Gastroesophageal sphincter (tissue), 4 donors: ENCODE results near the gene LRP1B. TPM values are rescaled to one million over a fixed set of nuclear protein-coding genes. Genes with fewer than 3 reads are reported as not detected.
"Not testable (repeated sequence)": the region's sequence is repeated elsewhere in the genome, so short reads cannot be mapped to it uniquely, and the experiment has no call there.

ENCODE experiments used
- ATAC-seq: fragments of 150-250 bp; one replicate; pipeline ENCODE4 v1.9.1; 2016; ENCODE audit warnings: mild to moderate bottlenecking, moderate library complexity
- H3K27ac ChIP-seq, 4 donors: fragments of 200-600 bp; sonication (generic) in 3 of 4; 1 replicate in 3 of 4; 2 replicates in 1 of 4; pipeline ENCODE4 v1.5.1; 2016 to 2019
- H3K27me3 ChIP-seq: fragments of 200-600 bp; sonication (generic); one replicate; pipeline ENCODE4 v1.5.1; 2019
- H3K36me3 ChIP-seq, 2 donors: fragments of 200-600 bp; sonication (generic); one replicate each; pipeline ENCODE4 v1.5.1; 2019; ENCODE audit warnings: control low read depth in 1 of 2
- H3K4me1 ChIP-seq, 3 donors: fragments of 200-600 bp; sonication (generic); 1 replicate in 2 of 3; 2 replicates in 1 of 3; pipeline ENCODE4 v1.5.1; 2016 to 2019; ENCODE audit warnings: control low read depth in 2 of 3
- H3K4me3 ChIP-seq, 2 donors: fragments of 200-600 bp; sonication (generic); one replicate each; pipeline ENCODE4 v1.5.1; 2019; ENCODE audit warnings: mild to moderate bottlenecking in 1 of 2, moderate library complexity in 1 of 2
- H3K9me3 ChIP-seq, 3 donors: fragments of 200-600 bp; sonication (generic); one replicate each; pipeline ENCODE4 v1.5.1; 2017 to 2019; ENCODE audit warnings: control low read depth in 2 of 3
- CTCF ChIP-seq, 4 experiments: fragments of 200-600 bp in 2 of 4; fragments of 450-650 bp in 2 of 4; sonication (generic) in 1 of 4; IDR thresholded peaks; one replicate each; pipeline ENCODE4 v1.5.1; 2017 to 2019; ENCODE audit warnings: antibody characterized with exemption in 4 of 4, mild to moderate bottlenecking in 2 of 4, moderate library complexity in 2 of 4
- EP300 ChIP-seq: sonication (generic); formaldehyde crosslinking; IDR thresholded peaks from one replicate; pipeline ENCODE4 v1.6.1; 2017; ENCODE audit warnings: antibody characterized with exemption, mild to moderate bottlenecking
- POLR2A ChIP-seq, 2 donors: fragments of 450-650 bp; IDR thresholded peaks; one replicate each; pipeline ENCODE4 v1.6.1; 2017; ENCODE audit warnings: antibody characterized with exemption in 2 of 2, mild to moderate bottlenecking in 2 of 2, moderate library complexity in 1 of 2
- POLR2AphosphoS5 ChIP-seq: sonication (generic); formaldehyde crosslinking; IDR thresholded peaks from one replicate; pipeline ENCODE4 v1.6.1; 2017; ENCODE audit warnings: antibody characterized with exemption
- WGBS, 2 donors: methylation state at CpG; one replicate each; pipeline ENCODE4 v1.1.5; 2018; ENCODE audit warnings: low coverage in 1 of 2; 5-methylcytosine and 5-hydroxymethylcytosine counted together
- total RNA-seq, 4 donors: library from RNA; depleted of rRNA; stranded (reverse); fragments of >200 nt; gene quantifications; one replicate each; pipeline ENCODE4 v1.1.0, GENCODE V29; 2016

Gene LRP1B
- total RNA-seq, 4 donors from 2014 or later = 0.27 to 20.7 (median 3.2) TPM

- Histone ChIP-seq H3K9me3 (no peaks in the 10 kb centered on the region), H3K27ac (no peak overlapping the region), H3K36me3 (no peaks in the 10 kb centered on the region), H3K27me3 (no peaks in the 10 kb centered on the region), H3K4me3 (no peak overlapping the region), H3K4me1 (no peaks in the 10 kb centered on the region)
- no peak for TF ChIP-seq POLR2A (IDR thresholded peaks at IDR 0.05)
- TF ChIP-seq POLR2AphosphoS5 = no peak
- no peak for TF ChIP-seq CTCF (IDR thresholded peaks at IDR 0.05)
- no peak for TF ChIP-seq EP300
- no peak for ATAC-seq
- 77 to 83% methylated on average over 1 of the region's 1 CpG for WGBS, 2 donors
Observed at GRCh38 chr2:140344838-140345237, 1786.0 kb downstream of the LRP1B start.

- ATAC-seq, H3K9me3 ChIP-seq, H3K4me3 ChIP-seq, H3K36me3 ChIP-seq, H3K27ac ChIP-seq, H3K4me1 ChIP-seq, H3K27me3 ChIP-seq: not testable (repeated sequence)
- 72% methylated on average over 1 of the region's 1 CpG; no CpG with 5 or more reads in 1 of the 2 donors for WGBS, 2 donors
Observed at GRCh38 chr2:140344266-140344665, 1786.5 kb downstream of the LRP1B start.

GRCh38 chr2:140338795-140339194 lies 1792.0 kb downstream of the LRP1B start:
- Histone ChIP-seq H3K4me1 (no peaks in the 10 kb centered on the region), H3K36me3 (no peaks in the 10 kb centered on the region), H3K27me3 (no peaks in the 10 kb centered on the region), H3K4me3 (no peak overlapping the region), H3K27ac (no peak overlapping the region), H3K9me3 (no peaks in the 10 kb centered on the region)
- ATAC-seq = no peak
- TF ChIP-seq EP300 (no peak), POLR2A (IDR thresholded peaks at IDR 0.05) (no peak), POLR2AphosphoS5 (no peak), CTCF (IDR thresholded peaks at IDR 0.05) (no peak)
- WGBS, 2 donors = 46 to 50% methylated on average over 1 of the region's 1 CpG

- H3K27ac ChIP-seq = no peak overlapping the region
- H3K4me1 ChIP-seq = no peaks in the 10 kb centered on the region
- no peak for ATAC-seq
- 84 to 94% methylated on average over 4 of the region's 4 CpGs for WGBS, 2 donors
- H3K4me3 ChIP-seq = no peak overlapping the region
- TF ChIP-seq POLR2AphosphoS5 = no peak
- no peak for TF ChIP-seq EP300
- TF ChIP-seq POLR2A (IDR thresholded peaks at IDR 0.05) = no peak
- TF ChIP-seq CTCF (IDR thresholded peaks at IDR 0.05) = no peak
- no peaks in the 10 kb centered on the region for H3K9me3 ChIP-seq
- H3K36me3 ChIP-seq = no peaks in the 10 kb centered on the region
- H3K27me3 ChIP-seq = no peaks in the 10 kb centered on the region
Observed at GRCh38 chr2:140337061-140337460, 1793.8 kb downstream of the LRP1B start.

GRCh38 chr2:140316345-140316744 lies 1814.5 kb downstream of the LRP1B start:
- TF ChIP-seq POLR2AphosphoS5 = no peak
- no peak for TF ChIP-seq EP300
- no peak for TF ChIP-seq CTCF (IDR thresholded peaks at IDR 0.05)
- TF ChIP-seq POLR2A (IDR thresholded peaks at IDR 0.05) = no peak
- ATAC-seq = no peak
- Histone ChIP-seq H3K4me1 (no peaks in the 10 kb centered on the region), H3K36me3 (no peaks in the 10 kb centered on the region), H3K4me3 (no peak overlapping the region), H3K27ac (no peak overlapping the region), H3K27me3 (no peaks in the 10 kb centered on the region), H3K9me3 (no peaks in the 10 kb centered on the region)
- 85 to 93% methylated on average over 3 of the region's 3 CpGs for WGBS, 2 donors

- Histone ChIP-seq H3K27me3 (no peaks in the 10 kb centered on the region), H3K27ac (no peak overlapping the region), H3K36me3 (no peaks in the 10 kb centered on the region), H3K4me1 (no peaks in the 10 kb centered on the region), H3K4me3 (no peak overlapping the region), H3K9me3 (no peaks in the 10 kb centered on the region)
- no peak for ATAC-seq
- TF ChIP-seq POLR2AphosphoS5 = no peak
- TF ChIP-seq CTCF (IDR thresholded peaks at IDR 0.05) = no peak
- 0% methylated on average over 1 of the region's 1 CpG for WGBS, 2 donors
Observed at GRCh38 chr2:140311905-140312304, 1818.9 kb downstream of the LRP1B start.
